Neutrophil (primary cell): ENCODE data around the gene REEP3.

ENCODE experiments used
- H3K27ac ChIP-seq: fragments of 200-600 bp; sonication (generic); 2 replicates; pipeline ENCODE4 v1.5.1; 2016; ENCODE audit warnings: mild to moderate bottlenecking, moderate library complexity
- H3K27me3 ChIP-seq: fragments of 200-600 bp; sonication (generic); 2 replicates; pipeline ENCODE4 v1.6.0; 2016; ENCODE audit warnings: mild to moderate bottlenecking
- H3K36me3 ChIP-seq: fragments of 200-600 bp; sonication (generic); 2 replicates; pipeline ENCODE4 v1.5.1; 2017
- H3K4me1 ChIP-seq, 2 experiments: fragments of 200-600 bp in 1 of 2; sonication (generic) in 1 of 2; 1 replicate in 1 of 2; 2 replicates in 1 of 2; pipeline versions ENCODE4 v1.5.1 to v1.6.1; 2013 to 2016; ENCODE audit warnings: low read depth in 1 of 2, low read length in 1 of 2, mild to moderate bottlenecking in 1 of 2, moderate library complexity in 1 of 2; ENCODE audit not compliant: control insufficient read depth in 1 of 2, insufficient read depth in 1 of 2
- H3K4me3 ChIP-seq, 2 experiments: fragments of 200-600 bp in 1 of 2; sonication (generic) in 1 of 2; 1 replicate in 1 of 2; 2 replicates in 1 of 2; pipeline ENCODE4 v1.5.1; 2013 to 2016; ENCODE audit warnings: low read depth in 1 of 2, low read length in 1 of 2, mild to moderate bottlenecking in 1 of 2, moderate library complexity in 1 of 2
- H3K9me3 ChIP-seq: fragments of 200-600 bp; sonication (generic); 2 replicates; pipeline ENCODE4 v1.5.1; 2016
- CTCF ChIP-seq: fragments of 200-600 bp; sonication (generic); IDR thresholded peaks from 2 replicates; pipeline ENCODE4 v1.5.1; 2016; ENCODE audit warnings: antibody characterized with exemption

The REEP3 gene

GRCh38 chr10:63501954-63502353, 19.2 kb upstream of the REEP3 start:
- no peak overlapping the region for H3K4me3 ChIP-seq
- no peak overlapping the region for H3K27ac ChIP-seq
- H3K9me3 ChIP-seq: no peaks in the 10 kb centered on the region
- no peak for TF ChIP-seq CTCF
- H3K4me1 ChIP-seq: peaks cover 4 to 7% of the 10 kb centered on the region in 2 experiments
- no peaks in the 10 kb centered on the region for H3K36me3 ChIP-seq
- no peaks in the 10 kb centered on the region for H3K27me3 ChIP-seq

GRCh38 chr10:63502832-63503231, 18.4 kb upstream of the REEP3 start:
- H3K27ac ChIP-seq: no peak overlapping the region
- H3K4me1 ChIP-seq: peaks cover 4 to 7% of the 10 kb centered on the region in 2 experiments
- no peak for TF ChIP-seq CTCF
- H3K36me3 ChIP-seq: no peaks in the 10 kb centered on the region
- no peaks in the 10 kb centered on the region for H3K9me3 ChIP-seq
- no peak overlapping the region for H3K4me3 ChIP-seq
- H3K27me3 ChIP-seq: no peaks in the 10 kb centered on the region

- H3K4me3 ChIP-seq: no peak overlapping the region
- H3K27ac ChIP-seq: no peak overlapping the region
- no peaks in the 10 kb centered on the region for H3K27me3 ChIP-seq
Measured at GRCh38 chr10:63503395-63503794, 17.8 kb upstream of the REEP3 start.

DNA sequence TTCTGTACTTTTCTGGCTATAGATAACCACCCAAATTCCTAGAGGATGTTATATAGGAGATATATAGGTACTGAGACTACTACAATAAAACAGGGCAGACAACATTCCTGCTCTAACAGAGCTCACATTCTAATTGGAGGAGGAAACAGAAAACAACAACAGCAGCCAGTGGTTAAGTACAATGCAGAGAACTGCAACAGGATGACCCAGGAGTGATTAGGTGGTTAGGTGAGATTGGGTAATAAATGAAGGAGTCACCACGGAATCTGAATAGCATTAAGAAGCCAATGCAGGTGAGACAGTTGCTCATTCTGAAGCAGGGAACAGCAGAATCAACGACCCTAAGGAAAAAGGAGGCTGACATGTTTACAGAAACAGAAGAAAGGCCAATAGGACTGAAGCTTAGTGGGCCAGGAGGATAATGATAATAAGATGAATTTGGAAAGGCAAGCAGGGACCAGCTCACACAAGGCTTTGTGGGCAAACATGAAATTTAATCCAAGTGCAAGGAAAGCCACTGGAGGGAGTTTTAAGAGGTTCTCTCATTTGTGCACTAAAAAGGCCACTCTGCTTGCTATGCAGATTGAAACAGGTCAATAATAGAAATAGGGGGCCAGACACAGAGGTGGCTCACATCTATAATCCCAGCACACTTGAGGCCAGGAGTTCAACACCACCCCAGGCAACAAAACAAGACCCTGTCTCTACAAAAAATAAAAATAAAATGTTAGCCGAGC, 16.9 kb upstream of the REEP3 start:
- H3K9me3 ChIP-seq: no peaks in the 10 kb centered on the region
- H3K36me3 ChIP-seq: no peaks in the 10 kb centered on the region
- TF ChIP-seq CTCF: no peak
- H3K27me3 ChIP-seq: no peaks in the 10 kb centered on the region
- H3K4me3 ChIP-seq: no peak overlapping the region
- no peak overlapping the region for H3K27ac ChIP-seq
- peaks cover 0 to 7% of the 10 kb centered on the region in 2 experiments for H3K4me1 ChIP-seq

More at GRCh38 chr10:63503395-63503794, 17.8 kb upstream of the REEP3 start:
- Histone ChIP-seq H3K4me1 (peaks cover 4 to 7% of the 10 kb centered on the region in 2 experiments), H3K9me3 (no peaks in the 10 kb centered on the region), H3K36me3 (no peaks in the 10 kb centered on the region)
- no peak for TF ChIP-seq CTCF

DNA sequence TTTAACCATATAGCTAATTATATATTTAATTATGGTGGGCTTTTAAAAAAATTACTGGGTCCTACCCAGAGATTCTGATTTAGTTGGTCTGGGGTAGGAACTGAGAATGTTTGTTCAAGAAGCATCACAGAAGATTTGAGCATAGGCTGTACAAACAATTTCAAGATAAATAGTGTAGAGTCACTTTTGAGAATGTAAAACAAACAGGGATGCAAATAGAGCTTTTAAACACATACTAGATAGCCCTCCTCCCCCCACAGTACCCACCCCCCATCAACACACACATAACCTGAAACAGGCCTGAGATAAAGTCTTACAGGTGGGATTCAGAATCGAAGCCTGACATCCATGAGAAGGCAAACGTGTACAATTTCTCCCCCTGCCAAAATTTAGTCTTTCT, 15.6 kb upstream of the REEP3 start:
- H3K4me1 ChIP-seq: peaks cover 0 to 7% of the 10 kb centered on the region in 2 experiments
- no peak overlapping the region for H3K4me3 ChIP-seq
- no peak overlapping the region for H3K27ac ChIP-seq
- no peaks in the 10 kb centered on the region for H3K9me3 ChIP-seq
- TF ChIP-seq CTCF: no peak
- H3K27me3 ChIP-seq: no peaks in the 10 kb centered on the region
- no peaks in the 10 kb centered on the region for H3K36me3 ChIP-seq
